GM12873 (cell line): Measurements from ENCODE around the gene OLFM2.

Source experiments
- CTCF ChIP-seq: IDR thresholded peaks from 2 replicates; pipeline ENCODE4 v1.5.1; 2012; ENCODE audit warnings: low read depth, mild to moderate bottlenecking, moderate library complexity, low read length, control low read depth; ENCODE audit not compliant: insufficient read depth; ENCODE audit errors: missing control alignments

OLFM2 gene

GRCh38 chr19:9956956-9957355 is 20.6 kb upstream of the OLFM2 start:
- no peak for TF ChIP-seq CTCF

GRCh38 chr19:9953802-9954542 is 17.7 kb upstream of the OLFM2 start:
- no peak for TF ChIP-seq CTCF

- TF ChIP-seq CTCF, result no peak
These were observed 16.0 kb upstream of the OLFM2 start for GRCh38 chr19:9952276-9952675.

GRCh38 chr19:9947441-9947840 is 11.1 kb upstream of the OLFM2 start:
- no peak for TF ChIP-seq CTCF

- no peak for TF ChIP-seq CTCF
These were observed 9.1 kb upstream of the OLFM2 start for GRCh38 chr19:9945319-9945966.

- no peak for TF ChIP-seq CTCF
These were observed 7.4 kb upstream of the OLFM2 start for GRCh38 chr19:9943744-9944143.

- no peak for TF ChIP-seq CTCF
These were observed 5.4 kb upstream of the OLFM2 start for GRCh38 chr19:9941671-9942070.
